Astrocyte (in vitro differentiated cells and primary cell): Measurements from ENCODE around the gene YES1.

ENCODE experiments used
- EZH2 ChIP-seq: IDR thresholded peaks from 2 replicates; pipeline ENCODE4 v1.6.1; 2012; ENCODE audit warnings: mild to moderate bottlenecking, low read length, inconsistent platforms; ENCODE audit not compliant: insufficient read depth
- TF ChIP-seq, protein P1 (sequence below): IDR thresholded peaks from 2 replicates; pipeline ENCODE4 v1.5.1; 2011; ENCODE audit warnings: low read depth, mild to moderate bottlenecking, inconsistent platforms, low read length, moderate library complexity; ENCODE audit not compliant: insufficient read depth

DNA sequence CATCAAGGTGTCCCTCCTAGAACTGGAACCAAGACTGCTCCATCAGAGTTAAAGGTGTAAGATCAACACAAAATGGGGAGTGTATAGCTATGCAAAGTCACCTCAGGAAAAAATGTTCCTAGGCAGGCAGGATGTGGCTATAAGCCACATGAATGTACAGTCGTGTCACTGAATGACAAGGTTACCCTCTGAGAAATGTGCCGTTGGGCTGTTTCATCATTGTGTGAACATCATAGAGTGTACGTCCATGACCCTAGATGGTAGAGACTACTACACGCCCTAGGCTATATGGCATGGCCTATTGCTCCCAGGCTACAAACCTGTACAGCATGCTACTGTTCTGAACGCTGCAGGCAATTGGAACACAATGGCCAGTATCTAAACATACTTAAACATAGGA, 130.1 kb downstream of the YES1 start:
- TF ChIP-seq, protein P1, sequence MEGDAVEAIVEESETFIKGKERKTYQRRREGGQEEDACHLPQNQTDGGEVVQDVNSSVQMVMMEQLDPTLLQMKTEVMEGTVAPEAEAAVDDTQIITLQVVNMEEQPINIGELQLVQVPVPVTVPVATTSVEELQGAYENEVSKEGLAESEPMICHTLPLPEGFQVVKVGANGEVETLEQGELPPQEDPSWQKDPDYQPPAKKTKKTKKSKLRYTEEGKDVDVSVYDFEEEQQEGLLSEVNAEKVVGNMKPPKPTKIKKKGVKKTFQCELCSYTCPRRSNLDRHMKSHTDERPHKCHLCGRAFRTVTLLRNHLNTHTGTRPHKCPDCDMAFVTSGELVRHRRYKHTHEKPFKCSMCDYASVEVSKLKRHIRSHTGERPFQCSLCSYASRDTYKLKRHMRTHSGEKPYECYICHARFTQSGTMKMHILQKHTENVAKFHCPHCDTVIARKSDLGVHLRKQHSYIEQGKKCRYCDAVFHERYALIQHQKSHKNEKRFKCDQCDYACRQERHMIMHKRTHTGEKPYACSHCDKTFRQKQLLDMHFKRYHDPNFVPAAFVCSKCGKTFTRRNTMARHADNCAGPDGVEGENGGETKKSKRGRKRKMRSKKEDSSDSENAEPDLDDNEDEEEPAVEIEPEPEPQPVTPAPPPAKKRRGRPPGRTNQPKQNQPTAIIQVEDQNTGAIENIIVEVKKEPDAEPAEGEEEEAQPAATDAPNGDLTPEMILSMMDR: no peak
- no peak for TF ChIP-seq EZH2
